Spleen (tissue), 11 donors: ENCODE measurements around the gene RNF169. TPM values are rescaled to one million over a fixed set of nuclear protein-coding genes. Genes with fewer than 3 reads are reported as not detected.
A peak's percentile ranks its signal among the peaks of the same experiment; 100 is the strongest.

Experiments used
- DNase-seq: peaks from one replicate; pipeline ENCODE4 v3.0.0-alpha.2; 2020
- H3K27ac ChIP-seq, 8 donors: fragments of 200-600 bp; sonication (generic) in 7 of 8; 1 replicate in 4 of 8; 2 replicates in 4 of 8; pipeline versions ENCODE4 v1.5.0 to v1.8.0; 2016 to 2021; ENCODE audit warnings: inconsistent platforms in 4 of 8, mild to moderate bottlenecking in 4 of 8, moderate library complexity in 1 of 8
- H3K27me3 ChIP-seq, 7 donors: fragments of 200-600 bp; sonication (generic) in 6 of 7; replicated peaks in 1 of 7; 1 replicate in 4 of 7; 2 replicates in 3 of 7; pipeline versions ENCODE4 v1.5.0 to v1.8.0; 2016 to 2021; ENCODE audit warnings: inconsistent platforms in 3 of 7, mild to moderate bottlenecking in 1 of 7
- H3K36me3 ChIP-seq, 6 donors: fragments of 200-600 bp; sonication (generic) in 5 of 6; 1 replicate in 4 of 6; 2 replicates in 2 of 6; pipeline versions ENCODE4 v1.5.0 to v1.8.0; 2016 to 2021; ENCODE audit warnings: inconsistent platforms in 2 of 6
- H3K4me1 ChIP-seq, 6 donors: fragments of 200-600 bp; sonication (generic) in 5 of 6; 1 replicate in 3 of 6; 2 replicates in 3 of 6; pipeline versions ENCODE4 v1.5.0 to v1.8.0; 2016 to 2021; ENCODE audit warnings: inconsistent platforms in 3 of 6
- H3K4me3 ChIP-seq, 8 donors: fragments of 200-600 bp; sonication (generic) in 7 of 8; 1 replicate in 4 of 8; 2 replicates in 4 of 8; pipeline versions ENCODE4 v1.5.0 to v1.8.0; 2016 to 2021; ENCODE audit warnings: inconsistent platforms in 4 of 8, mild to moderate bottlenecking in 4 of 8, moderate library complexity in 2 of 8
- H3K9me3 ChIP-seq, 8 donors: fragments of 200-600 bp; sonication (generic) in 7 of 8; 1 replicate in 4 of 8; 2 replicates in 4 of 8; pipeline versions ENCODE4 v1.5.0 to v1.8.0; 2016 to 2021; ENCODE audit warnings: inconsistent platforms in 4 of 8
- CTCF ChIP-seq, 11 experiments: fragments of 200-600 bp in 7 of 11; fragments of 450-650 bp in 4 of 11; sonication (generic) in 4 of 11; IDR thresholded peaks in 8 of 11; conservative IDR thresholded peaks in 3 of 11; 1 replicate in 7 of 11; 2 replicates in 4 of 11; pipeline versions ENCODE4 v1.4.0 to v1.8.0; 2016 to 2021; ENCODE audit warnings: antibody characterized with exemption in 11 of 11, inconsistent platforms in 4 of 11, mild to moderate bottlenecking in 1 of 11
- POLR2A ChIP-seq, 3 donors: fragments of 450-650 bp; IDR thresholded peaks; one replicate each; pipeline ENCODE4 v1.5.1; 2017; ENCODE audit warnings: antibody characterized with exemption in 3 of 3, mild to moderate bottlenecking in 1 of 3
- POLR2AphosphoS5 ChIP-seq, 3 donors: sonication (generic); formaldehyde crosslinking; IDR thresholded peaks; one replicate each; pipeline ENCODE4 v1.5.1; 2017; ENCODE audit warnings: antibody characterized with exemption in 3 of 3
- WGBS, 5 donors: extraction: QIAGEN DNeasy Blood & Tissue Kit in 3 of 5; methylation state at CpG; one replicate each; pipeline versions ENCODE4 v1.1.5 to v1.1.7; 2013 to 2018; 5-methylcytosine and 5-hydroxymethylcytosine counted together
- intact Hi-C: fragments of 100-400 bp; cut with DNase I; formaldehyde crosslinking; loops from one replicate; pipeline ENCODE4 v1.15.0; 2023; ENCODE audit warnings: low total_unique reads
- polyA plus RNA-seq, 3 donors: library from polyadenylated mRNA; stranded (reverse); fragments of 200-250 nt; gene quantifications; one replicate each; pipeline ENCODE4 v1.2.1, GENCODE V29; 2013
- total RNA-seq, 7 donors: library from RNA; depleted of rRNA in 3 of 7; stranded (reverse); fragments of >200 nt in 3 of 7; fragmentation: NEBNext Ultra II Directional in 4 of 7; extraction: Animal tissue kit (Norgen Biotek cat#: 25700) in 4 of 7; gene quantifications; one replicate each; pipeline versions ENCODE4 v1.1.0 to v1.2.1, GENCODE V29; 2016 to 2021
- donor health status: healthy with polysubstance abuse.
- donor health status: DM: no; HTN: no; CAD: no; lungs with moderate emphysema.
- donor health status: DM: no; HTN: no; CAD: no.
- donor health status: Bipolar disorder and iron deficiency.
- donor health status: healthy.
- donor health status: DM: no; HTN: no; CAD: no.
- donor health status: DM: yes; HTN: yes; CAD: no.

The RNF169 gene
- total and polyA plus RNA-seq, 10 donors: 2.5 to 34.1 (median 24.0) TPM

- Histone ChIP-seq H3K36me3 (no peaks in the 10 kb centered on the region), H3K4me3 (peak overlapping the region in 1 of 8 donors; percentile 57), H3K27ac (no peak overlapping the region), H3K27me3 (peaks cover 3 to 77% (median 31%) of the 10 kb centered on the region in 7 donors), H3K4me1 (peaks cover 0 to 22% (median 12%) of the 10 kb centered on the region in 6 donors), H3K9me3 (no peaks in the 10 kb centered on the region)
- WGBS, 5 donors: 6 to 11% (median 8%) methylated on average over 37 to 40 of the region's 40 CpGs
- intact Hi-C loops: no loop called here
- TF ChIP-seq CTCF (IDR thresholded peaks at IDR 0.05 in 8 of 11, conservative IDR thresholded peaks at IDR 0.05 in 3 of 11) (no peak), POLR2A (IDR thresholded peaks at IDR 0.05) (no peak), POLR2AphosphoS5 (IDR thresholded peaks at IDR 0.05) (no peak)
- DNase-seq: no peak
Measured at GRCh38 chr11:74730571-74731260, 17.9 kb upstream of the RNF169 start.

- no peak for DNase-seq
- no peak for TF ChIP-seq CTCF (IDR thresholded peaks at IDR 0.05 in 8 of 11, conservative IDR thresholded peaks at IDR 0.05 in 3 of 11)
- no peak for TF ChIP-seq POLR2AphosphoS5 (IDR thresholded peaks at IDR 0.05)
- no peak for TF ChIP-seq POLR2A (IDR thresholded peaks at IDR 0.05)
- WGBS, 5 donors: 11 to 14% (median 12%) methylated on average over 50 to 69 of the region's 69 CpGs
- Histone ChIP-seq H3K27ac (no peak within 1 kb of the TSS), H3K4me3 (peak within 1 kb of the TSS in 3 of 8 donors; percentile 19 to 57 (median 23)), H3K9me3 (no peaks in the 10 kb centered on the region), H3K4me1 (peaks cover 0 to 18% (median 11%) of the 10 kb centered on the region in 6 donors), H3K27me3 (peaks cover 3 to 72% (median 31%) of the 10 kb centered on the region in 7 donors), H3K36me3 (no peaks in the 10 kb centered on the region)
- intact Hi-C loops: no loop called here
Measured at GRCh38 chr11:74731301-74732094, 17.2 kb upstream of the RNF169 start, which contains the start of gene CHRDL2. CHRDL2 (minus strand) TSS chr11:74731426; CDS start chr11:74730888, 538 bp downstream.

- TF ChIP-seq POLR2AphosphoS5 (IDR thresholded peaks at IDR 0.05) (no peak), CTCF (IDR thresholded peaks at IDR 0.05 in 8 of 11, conservative IDR thresholded peaks at IDR 0.05 in 3 of 11) (no peak), POLR2A (IDR thresholded peaks at IDR 0.05) (no peak)
- no peak overlapping the region for H3K27ac ChIP-seq
- H3K9me3 ChIP-seq: no peaks in the 10 kb centered on the region
- intact Hi-C loops: no loop called here
- peaks cover 0 to 15% (median 10%) of the 10 kb centered on the region in 6 donors for H3K4me1 ChIP-seq
- no peak overlapping the region for H3K4me3 ChIP-seq
- H3K36me3 ChIP-seq: no peaks in the 10 kb centered on the region
- peaks cover 3 to 73% (median 31%) of the 10 kb centered on the region in 7 donors for H3K27me3 ChIP-seq
- no peak for DNase-seq
- WGBS, 5 donors: 48 to 92% (median 89%) methylated on average over 1 of the region's 1 CpG
Measured at GRCh38 chr11:74734559-74734925, 14.1 kb upstream of the RNF169 start.
